OCI-LY1 (cell line): ENCODE measurements around the gene SLC19A2.

ENCODE experiments used
- H2AFZ ChIP-seq: fragments of 200-600 bp; sonication (generic), shearing (Covaris generic); 2 replicates; pipeline ENCODE4 v1.6.0; 2014; ENCODE audit warnings: antibody characterized with exemption, mild to moderate bottlenecking, low read length
- H3F3A ChIP-seq: fragments of 200-600 bp; sonication (generic), shearing (Covaris generic); 2 replicates; pipeline ENCODE4 v1.6.0; 2014; ENCODE audit warnings: mild to moderate bottlenecking, antibody characterized with exemption, low read length, moderate library complexity; ENCODE audit not compliant: insufficient read depth
- H3K27ac ChIP-seq: fragments of 200-600 bp; sonication (generic); 2 replicates; pipeline ENCODE4 v1.5.1; 2014; ENCODE audit warnings: low read length, mixed run types, mild to moderate bottlenecking, low read depth; ENCODE audit not compliant: poor library complexity, severe bottlenecking
- H3K27me3 ChIP-seq: fragments of 200-600 bp; sonication (generic); 2 replicates; pipeline ENCODE4 v1.6.0; 2014; ENCODE audit warnings: antibody characterized with exemption, mild to moderate bottlenecking, low read length, moderate library complexity; ENCODE audit not compliant: insufficient read depth
- H3K36me3 ChIP-seq: fragments of 200-600 bp; sonication (generic); 2 replicates; pipeline ENCODE4 v1.6.1; 2014; ENCODE audit warnings: mild to moderate bottlenecking, antibody characterized with exemption, low read length, moderate library complexity, mixed read lengths; ENCODE audit not compliant: insufficient read depth
- H3K4me1 ChIP-seq: fragments of 200-600 bp; sonication (generic); 2 replicates; pipeline ENCODE4 v1.5.1; 2014; ENCODE audit warnings: mild to moderate bottlenecking, low read length, moderate library complexity; ENCODE audit not compliant: insufficient read depth, severe bottlenecking
- H3K4me2 ChIP-seq: fragments of 200-600 bp; sonication (generic), shearing (Covaris generic); 2 replicates; pipeline ENCODE4 v1.6.1; 2014; ENCODE audit warnings: low read length
- H3K4me3 ChIP-seq: fragments of 200-600 bp; sonication (generic); 2 replicates; pipeline ENCODE4 v1.5.1; 2014; ENCODE audit warnings: low read length, low read depth, mild to moderate bottlenecking, mixed read lengths; ENCODE audit not compliant: poor library complexity, severe bottlenecking
- H3K79me2 ChIP-seq: fragments of 200-600 bp; shearing (Covaris generic); 2 replicates; pipeline ENCODE4 v1.6.1; 2016; ENCODE audit warnings: mixed run types, low read length, mixed read lengths; ENCODE audit not compliant: insufficient read depth
- H3K9ac ChIP-seq: fragments of 200-600 bp; sonication (generic), shearing (Covaris generic); 2 replicates; pipeline ENCODE4 v1.6.1; 2014; ENCODE audit warnings: mild to moderate bottlenecking, low read length, mixed read lengths
- H3K9me2 ChIP-seq: fragments of 200-600 bp; sonication (generic), shearing (Covaris generic); 2 replicates; pipeline ENCODE4 v1.6.1; 2014; ENCODE audit warnings: low read depth, mild to moderate bottlenecking, low read length, mixed read lengths
- H3K9me3 ChIP-seq: fragments of 200-600 bp; shearing (Covaris generic); 2 replicates; pipeline ENCODE4 v1.6.1; 2014; ENCODE audit warnings: low read length, mixed read lengths
- H4K20me1 ChIP-seq: fragments of 200-600 bp; sonication (generic), shearing (Covaris generic); 2 replicates; pipeline ENCODE4 v1.6.0; 2016; ENCODE audit warnings: mild to moderate bottlenecking, low read length; ENCODE audit not compliant: insufficient read depth
- EZH2 ChIP-seq: fragments of 200-600 bp; sonication (generic), shearing (Covaris generic); IDR thresholded peaks from 2 replicates; pipeline ENCODE4 v1.8.0; 2017; ENCODE audit warnings: borderline replicate concordance, mixed run types, mild to moderate bottlenecking, antibody characterized with exemption, low read length, moderate library complexity, mixed read lengths
- TF ChIP-seq, protein P1 (sequence below): fragments of 200-600 bp; sonication (generic), shearing (Covaris generic); IDR thresholded peaks from 2 replicates; pipeline ENCODE4 v1.5.1; 2017; ENCODE audit warnings: mild to moderate bottlenecking, antibody characterized with exemption, low read length, moderate library complexity, mixed read lengths

SLC19A2 gene

DNA sequence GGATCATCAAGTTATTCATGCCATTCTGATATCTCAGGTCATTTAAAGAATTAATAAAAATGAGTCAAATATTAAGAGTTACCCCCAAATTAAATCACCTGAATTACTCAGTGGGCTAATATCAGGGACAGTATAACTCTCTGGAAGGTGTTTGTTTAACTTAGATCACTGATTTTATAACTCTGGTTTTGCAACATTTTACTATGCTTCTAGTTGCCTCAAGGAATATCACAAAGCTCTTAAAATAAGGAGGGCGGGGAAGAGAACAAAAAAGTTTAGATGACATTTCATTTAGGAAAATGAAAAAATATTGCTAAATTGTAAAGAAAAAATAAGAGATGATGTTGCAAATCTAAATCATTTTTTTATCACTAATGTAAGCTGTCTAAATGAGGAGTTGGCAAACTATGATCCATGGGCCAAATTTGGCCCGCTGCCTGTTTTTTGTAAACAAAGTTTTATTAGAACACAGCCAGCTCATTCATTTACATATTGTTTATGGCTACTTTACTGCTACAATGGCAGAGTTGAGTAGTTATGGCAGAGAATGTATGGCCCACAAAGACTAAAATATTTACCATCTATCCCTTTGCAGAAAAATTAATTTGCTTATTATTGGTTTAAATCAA is 31.9 kb upstream of the SLC19A2 start:
- H3K9me2 ChIP-seq: no peaks in the 10 kb centered on the region
- TF ChIP-seq EZH2: no peak
- TF ChIP-seq, protein P1, sequence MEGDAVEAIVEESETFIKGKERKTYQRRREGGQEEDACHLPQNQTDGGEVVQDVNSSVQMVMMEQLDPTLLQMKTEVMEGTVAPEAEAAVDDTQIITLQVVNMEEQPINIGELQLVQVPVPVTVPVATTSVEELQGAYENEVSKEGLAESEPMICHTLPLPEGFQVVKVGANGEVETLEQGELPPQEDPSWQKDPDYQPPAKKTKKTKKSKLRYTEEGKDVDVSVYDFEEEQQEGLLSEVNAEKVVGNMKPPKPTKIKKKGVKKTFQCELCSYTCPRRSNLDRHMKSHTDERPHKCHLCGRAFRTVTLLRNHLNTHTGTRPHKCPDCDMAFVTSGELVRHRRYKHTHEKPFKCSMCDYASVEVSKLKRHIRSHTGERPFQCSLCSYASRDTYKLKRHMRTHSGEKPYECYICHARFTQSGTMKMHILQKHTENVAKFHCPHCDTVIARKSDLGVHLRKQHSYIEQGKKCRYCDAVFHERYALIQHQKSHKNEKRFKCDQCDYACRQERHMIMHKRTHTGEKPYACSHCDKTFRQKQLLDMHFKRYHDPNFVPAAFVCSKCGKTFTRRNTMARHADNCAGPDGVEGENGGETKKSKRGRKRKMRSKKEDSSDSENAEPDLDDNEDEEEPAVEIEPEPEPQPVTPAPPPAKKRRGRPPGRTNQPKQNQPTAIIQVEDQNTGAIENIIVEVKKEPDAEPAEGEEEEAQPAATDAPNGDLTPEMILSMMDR: no peak

GRCh38 chr1:169515641-169516040 is 29.9 kb upstream of the SLC19A2 start:
- Histone ChIP-seq H3K4me2 (no peak overlapping the region), H3K9ac (no peak overlapping the region), H3K36me3 (no peaks in the 10 kb centered on the region), H3K27me3 (peaks cover 5% of the 10 kb centered on the region; the same call in 1 of the 2 replicates), H3K27ac (no peak overlapping the region), H3K4me1 (no peaks in the 10 kb centered on the region), H3K9me3 (no peaks in the 10 kb centered on the region), H3K9me2 (no peaks in the 10 kb centered on the region), H3K4me3 (no peak overlapping the region), H3F3A (no peaks in the 10 kb centered on the region), H2AFZ (no peak overlapping the region), H3K79me2 (no peaks in the 10 kb centered on the region), H4K20me1 (no peaks in the 10 kb centered on the region)
- TF ChIP-seq, protein P1: no peak
- no peak for TF ChIP-seq EZH2

More for the DNA sequence above, 31.9 kb upstream of the SLC19A2 start:
- H3K4me1 ChIP-seq: no peaks in the 10 kb centered on the region
- H4K20me1 ChIP-seq: no peaks in the 10 kb centered on the region
- no peak overlapping the region for H3K4me3 ChIP-seq
- no peak overlapping the region for H3K4me2 ChIP-seq
- H3K9ac ChIP-seq: no peak overlapping the region
- H3K27ac ChIP-seq: no peak overlapping the region
- H3K27me3 ChIP-seq: no peaks in the 10 kb centered on the region
- no peak overlapping the region for H2AFZ ChIP-seq
- H3K9me3 ChIP-seq: no peaks in the 10 kb centered on the region
- H3K79me2 ChIP-seq: no peaks in the 10 kb centered on the region
- H3K36me3 ChIP-seq: no peaks in the 10 kb centered on the region
- no peaks in the 10 kb centered on the region for H3F3A ChIP-seq

GRCh38 chr1:169514566-169515270 is 29.0 kb upstream of the SLC19A2 start:
- no peak overlapping the region for H2AFZ ChIP-seq
- H3K36me3 ChIP-seq: no peaks in the 10 kb centered on the region
- no peak overlapping the region for H3K9ac ChIP-seq
- no peak overlapping the region for H3K4me2 ChIP-seq
- H3K9me3 ChIP-seq: no peaks in the 10 kb centered on the region
- no peak for TF ChIP-seq EZH2
- TF ChIP-seq, protein P1: no peak
- no peaks in the 10 kb centered on the region for H3K9me2 ChIP-seq
- H3K27me3 ChIP-seq: peaks cover 5% of the 10 kb centered on the region; the same call in 1 of the 2 replicates
- H3K4me3 ChIP-seq: no peak overlapping the region
- H3K27ac ChIP-seq: no peak overlapping the region
- no peaks in the 10 kb centered on the region for H3K4me1 ChIP-seq
- no peaks in the 10 kb centered on the region for H3K79me2 ChIP-seq
- H3F3A ChIP-seq: no peaks in the 10 kb centered on the region
- H4K20me1 ChIP-seq: no peaks in the 10 kb centered on the region
